22Rv1 (cell line): ENCODE measurements around the gene FAM222A.

Source experiments
- ZFX ChIP-seq: fragments of 450-650 bp; IDR thresholded peaks from 2 replicates; pipeline ENCODE4 v1.6.1; 2017; ENCODE audit warnings: antibody characterized with exemption, borderline replicate concordance
- TF ChIP-seq, protein P1 (sequence below): fragments of 450-650 bp; IDR thresholded peaks from 2 replicates; pipeline ENCODE4 v1.5.1; 2017; ENCODE audit warnings: mild to moderate bottlenecking

GRCh38 chr12:109698820-109699219, 14.8 kb upstream of the FAM222A start:
- TF ChIP-seq, protein P1, sequence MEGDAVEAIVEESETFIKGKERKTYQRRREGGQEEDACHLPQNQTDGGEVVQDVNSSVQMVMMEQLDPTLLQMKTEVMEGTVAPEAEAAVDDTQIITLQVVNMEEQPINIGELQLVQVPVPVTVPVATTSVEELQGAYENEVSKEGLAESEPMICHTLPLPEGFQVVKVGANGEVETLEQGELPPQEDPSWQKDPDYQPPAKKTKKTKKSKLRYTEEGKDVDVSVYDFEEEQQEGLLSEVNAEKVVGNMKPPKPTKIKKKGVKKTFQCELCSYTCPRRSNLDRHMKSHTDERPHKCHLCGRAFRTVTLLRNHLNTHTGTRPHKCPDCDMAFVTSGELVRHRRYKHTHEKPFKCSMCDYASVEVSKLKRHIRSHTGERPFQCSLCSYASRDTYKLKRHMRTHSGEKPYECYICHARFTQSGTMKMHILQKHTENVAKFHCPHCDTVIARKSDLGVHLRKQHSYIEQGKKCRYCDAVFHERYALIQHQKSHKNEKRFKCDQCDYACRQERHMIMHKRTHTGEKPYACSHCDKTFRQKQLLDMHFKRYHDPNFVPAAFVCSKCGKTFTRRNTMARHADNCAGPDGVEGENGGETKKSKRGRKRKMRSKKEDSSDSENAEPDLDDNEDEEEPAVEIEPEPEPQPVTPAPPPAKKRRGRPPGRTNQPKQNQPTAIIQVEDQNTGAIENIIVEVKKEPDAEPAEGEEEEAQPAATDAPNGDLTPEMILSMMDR, result no peak
- no peak for TF ChIP-seq ZFX
